GM21723 (cell line): Measurements from ENCODE around the gene SPIRE2.
"Not testable (repeated sequence)": the region's sequence is repeated elsewhere in the genome, so short reads cannot be mapped to it uniquely, and the experiment has no call there.

Experiments
- ATAC-seq: cut with Tn5 transposase; IDR thresholded peaks from one replicate; pipeline ENCODE4 v1.9.1; 2021; ENCODE audit warnings: mild to moderate bottlenecking, moderate library complexity; ENCODE audit not compliant: unreplicated experiment

The SPIRE2 gene, protein sequence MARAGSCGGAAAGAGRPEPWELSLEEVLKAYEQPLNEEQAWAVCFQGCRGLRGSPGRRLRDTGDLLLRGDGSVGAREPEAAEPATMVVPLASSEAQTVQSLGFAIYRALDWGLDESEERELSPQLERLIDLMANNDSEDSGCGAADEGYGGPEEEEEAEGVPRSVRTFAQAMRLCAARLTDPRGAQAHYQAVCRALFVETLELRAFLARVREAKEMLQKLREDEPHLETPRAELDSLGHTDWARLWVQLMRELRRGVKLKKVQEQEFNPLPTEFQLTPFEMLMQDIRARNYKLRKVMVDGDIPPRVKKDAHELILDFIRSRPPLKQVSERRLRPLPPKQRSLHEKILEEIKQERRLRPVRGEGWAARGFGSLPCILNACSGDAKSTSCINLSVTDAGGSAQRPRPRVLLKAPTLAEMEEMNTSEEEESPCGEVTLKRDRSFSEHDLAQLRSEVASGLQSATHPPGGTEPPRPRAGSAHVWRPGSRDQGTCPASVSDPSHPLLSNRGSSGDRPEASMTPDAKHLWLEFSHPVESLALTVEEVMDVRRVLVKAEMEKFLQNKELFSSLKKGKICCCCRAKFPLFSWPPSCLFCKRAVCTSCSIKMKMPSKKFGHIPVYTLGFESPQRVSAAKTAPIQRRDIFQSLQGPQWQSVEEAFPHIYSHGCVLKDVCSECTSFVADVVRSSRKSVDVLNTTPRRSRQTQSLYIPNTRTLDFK

DNA sequence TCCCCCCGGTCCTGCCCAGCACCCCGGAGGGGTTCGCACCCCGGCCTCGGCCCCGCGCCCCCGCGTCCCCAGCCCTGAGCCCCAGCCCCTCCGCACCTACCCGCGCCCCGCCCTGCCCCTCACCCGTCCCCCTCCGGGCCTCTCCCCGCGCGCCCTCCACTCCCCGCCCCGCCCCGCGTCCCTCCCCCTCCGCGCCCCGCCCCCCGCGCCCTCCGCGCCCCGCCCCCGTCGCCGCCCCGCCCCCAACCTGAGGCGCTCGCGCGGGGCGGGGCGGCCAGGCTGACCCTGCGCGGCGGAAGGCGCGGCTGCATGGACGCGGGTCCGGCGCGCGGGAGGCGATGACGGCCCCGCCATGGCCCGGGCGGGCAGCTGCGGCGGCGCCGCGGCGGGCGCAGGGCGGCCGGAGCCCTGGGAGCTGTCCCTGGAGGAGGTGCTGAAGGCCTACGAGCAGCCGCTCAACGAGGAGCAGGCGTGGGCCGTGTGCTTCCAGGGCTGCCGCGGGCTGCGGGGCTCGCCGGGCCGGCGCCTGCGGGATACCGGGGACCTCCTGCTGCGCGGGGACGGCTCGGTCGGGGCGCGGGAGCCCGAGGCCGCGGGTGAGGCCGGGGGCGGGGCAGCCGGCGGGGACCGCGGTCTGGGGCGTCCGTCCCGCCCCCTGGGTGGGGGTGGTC lies at the start of gene SPIRE2:
Gene SPIRE2, plus strand, starts transcription at position 277 of the 671 bp plus-strand sequence. Its CDS starts 76 bp downstream, at position 353.
- no peak for ATAC-seq

DNA sequence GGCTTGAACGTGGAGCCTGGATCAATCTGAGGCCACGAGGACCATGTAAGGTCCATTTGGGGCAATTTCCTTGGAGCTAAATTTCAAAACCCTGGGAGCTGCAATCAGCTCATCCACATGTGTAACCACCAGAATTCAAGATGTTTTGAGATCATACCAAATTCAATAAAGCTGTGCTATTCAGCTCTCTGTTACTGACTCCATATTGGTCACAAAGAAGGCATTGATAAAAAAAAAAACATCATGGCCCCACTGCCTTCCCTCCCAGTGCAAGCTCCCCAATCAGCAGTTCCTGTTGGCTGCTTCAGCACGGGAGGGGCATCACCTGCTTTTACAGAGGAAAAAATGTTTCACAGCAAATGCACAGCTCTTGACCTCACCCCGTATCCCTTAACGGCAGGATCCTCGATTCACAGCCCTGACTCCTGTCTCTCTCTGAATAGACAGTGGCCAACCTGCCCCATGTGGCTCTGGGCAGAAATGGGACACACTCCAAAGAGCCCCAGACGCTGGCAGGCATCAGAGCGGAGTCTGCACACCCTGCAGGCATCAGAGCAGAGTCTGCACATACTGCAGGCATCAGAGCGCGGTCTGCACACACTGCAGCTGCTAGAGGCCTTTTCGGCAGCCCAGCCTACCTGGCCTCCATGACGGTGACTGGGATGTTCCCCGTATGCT lies 48.9 kb upstream of the SPIRE2 start:
- no peak for ATAC-seq

DNA sequence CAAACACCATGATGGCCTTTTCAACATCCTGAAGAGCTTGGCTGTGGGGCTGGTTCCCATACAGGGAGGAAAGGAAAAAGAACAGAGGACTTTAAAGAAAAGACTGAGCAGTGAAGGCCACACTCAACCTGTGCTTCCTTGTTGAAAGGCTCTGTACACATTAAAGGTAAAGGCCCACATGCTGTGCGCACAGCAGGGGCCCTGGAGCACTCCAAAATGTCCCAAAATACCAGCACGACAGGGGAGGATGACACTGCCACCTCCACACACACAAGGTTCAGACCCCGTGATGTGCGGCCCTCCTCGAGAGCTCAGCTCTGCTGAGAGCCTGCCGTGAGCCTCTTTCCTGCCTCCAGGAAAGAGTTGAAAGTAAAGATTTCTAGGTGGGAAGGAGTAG lies 48.4 kb upstream of the SPIRE2 start:
- no peak for ATAC-seq

DNA sequence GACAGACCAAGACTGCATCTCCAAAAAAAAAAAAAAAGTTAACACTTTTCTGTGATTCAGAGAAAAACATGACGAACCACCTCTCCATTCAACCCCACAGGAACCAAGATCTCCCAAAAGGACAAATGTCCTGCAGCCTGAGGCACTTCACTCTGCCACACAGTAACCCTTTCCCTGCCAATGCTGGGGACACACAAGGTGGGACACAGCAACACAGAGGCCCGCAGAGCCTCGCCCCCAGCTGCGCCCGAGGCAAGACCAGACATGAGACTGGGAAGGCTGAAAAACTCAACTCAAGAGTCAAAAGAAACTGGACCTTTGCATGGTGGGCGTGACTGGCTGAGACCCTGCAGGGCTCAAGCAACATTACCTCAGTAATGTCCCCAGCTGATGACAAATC lies 45.8 kb upstream of the SPIRE2 start:
- no peak for ATAC-seq

DNA sequence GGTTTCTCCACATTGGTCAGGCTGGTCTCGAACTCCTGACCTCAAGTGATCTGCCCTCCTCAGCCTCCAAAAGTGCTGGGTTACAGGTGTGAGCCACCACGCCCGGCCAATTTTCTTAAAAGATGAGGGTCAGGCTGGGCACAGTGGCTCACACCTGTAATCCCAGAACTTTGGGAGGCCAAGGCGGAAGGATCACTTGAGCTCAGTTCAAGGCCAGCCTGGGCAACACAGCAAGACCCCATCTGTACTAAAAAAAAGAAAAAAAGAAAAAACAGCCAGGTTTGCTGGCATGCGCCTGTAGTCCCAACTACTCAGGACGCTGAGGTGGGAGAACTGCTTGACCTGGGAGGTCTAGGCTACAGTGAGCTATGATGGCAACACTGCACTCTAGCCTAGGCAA lies 44.3 kb upstream of the SPIRE2 start:
- ATAC-seq, result not testable (repeated sequence)

DNA sequence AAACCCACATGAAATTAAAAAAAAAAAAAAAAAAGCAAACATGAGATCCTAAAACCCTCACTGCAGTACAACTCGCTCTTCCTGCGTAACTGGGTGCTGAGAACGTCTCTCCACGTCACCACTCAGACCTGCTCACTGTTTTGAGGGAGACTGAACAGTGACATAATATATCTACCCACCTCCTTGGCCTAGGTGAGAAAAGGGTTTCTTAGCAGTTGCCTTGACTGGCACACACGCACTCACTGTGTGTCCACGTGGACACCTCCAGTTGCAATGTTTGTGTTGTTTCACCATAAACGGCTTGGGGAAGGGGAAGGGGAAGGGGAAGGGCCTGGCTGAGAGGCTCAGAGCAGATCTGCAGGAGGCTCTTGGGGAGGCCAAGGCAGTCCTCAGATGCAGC lies 43.9 kb upstream of the SPIRE2 start:
- ATAC-seq, result no peak

DNA sequence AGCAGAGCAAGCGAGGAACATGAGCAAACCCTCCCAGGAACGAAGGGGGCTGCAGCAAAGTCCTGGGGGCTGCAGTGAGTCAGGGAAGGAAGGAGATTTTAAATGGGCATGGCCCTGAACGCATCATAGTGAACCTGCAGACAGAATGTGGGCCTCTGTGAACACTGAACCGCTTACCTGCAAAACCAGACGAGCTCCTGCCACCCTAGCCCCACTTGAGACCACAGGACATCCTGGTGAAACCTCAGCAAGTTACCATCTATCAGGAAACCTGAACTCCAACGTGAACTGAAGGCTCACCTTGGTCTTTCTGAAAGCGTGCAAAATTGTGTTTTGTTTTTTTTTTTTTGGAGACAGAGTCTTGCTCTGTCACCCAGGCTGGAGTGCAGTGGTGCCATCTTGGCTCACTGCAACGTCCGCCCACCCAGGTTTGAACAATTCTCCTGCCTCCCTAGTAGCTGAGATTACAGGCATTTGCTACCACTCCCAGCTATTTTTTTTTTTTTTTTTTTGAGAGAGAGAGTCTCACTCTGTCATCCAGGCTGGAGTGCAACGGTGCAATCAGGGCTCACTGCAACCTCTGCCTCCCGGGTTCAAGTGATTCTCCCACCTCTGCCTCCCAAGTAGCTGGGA lies 42.6 kb upstream of the SPIRE2 start:
- no peak for ATAC-seq

DNA sequence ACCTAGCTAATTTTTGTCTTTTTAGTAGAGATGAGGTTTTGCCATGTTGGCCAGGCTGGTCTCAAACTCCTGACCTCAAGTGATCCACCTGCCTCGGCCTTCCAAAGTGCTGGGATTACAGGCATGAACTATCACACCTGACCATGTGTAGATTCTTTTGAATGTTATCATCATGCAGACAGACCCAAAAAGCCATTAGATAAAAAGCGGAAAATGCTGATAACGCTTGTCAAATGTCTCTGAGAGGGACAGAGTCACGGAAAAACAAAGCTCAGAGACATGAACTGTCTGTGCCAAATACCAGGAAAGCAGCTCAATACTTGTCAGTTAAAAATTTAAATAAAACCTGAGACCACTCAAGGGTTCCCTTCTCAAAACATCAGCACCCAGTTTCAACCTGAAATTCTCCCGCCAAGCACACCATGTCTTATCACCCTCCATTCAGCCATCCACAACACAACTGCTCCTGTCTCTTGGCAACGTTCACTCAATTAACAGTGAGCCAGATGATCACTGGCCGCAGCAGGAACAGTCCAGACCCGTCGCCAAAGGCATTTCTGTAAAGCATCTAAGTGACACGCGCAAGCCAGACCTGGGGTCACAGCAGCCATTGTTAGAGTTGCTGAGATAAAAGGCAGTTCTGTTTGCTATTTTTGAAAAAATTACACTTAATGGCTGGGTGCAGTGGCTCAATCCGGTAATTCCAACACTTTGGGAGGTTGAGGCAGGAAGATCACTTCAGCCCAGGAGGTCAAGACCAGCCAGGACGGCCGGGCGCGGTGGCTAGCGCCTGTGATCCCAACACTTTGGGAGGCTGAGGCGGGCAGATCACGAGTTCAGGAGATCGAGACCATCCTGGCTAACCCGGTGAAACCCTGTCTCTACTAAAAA lies 41.6 kb upstream of the SPIRE2 start:
- ATAC-seq, result no peak

DNA sequence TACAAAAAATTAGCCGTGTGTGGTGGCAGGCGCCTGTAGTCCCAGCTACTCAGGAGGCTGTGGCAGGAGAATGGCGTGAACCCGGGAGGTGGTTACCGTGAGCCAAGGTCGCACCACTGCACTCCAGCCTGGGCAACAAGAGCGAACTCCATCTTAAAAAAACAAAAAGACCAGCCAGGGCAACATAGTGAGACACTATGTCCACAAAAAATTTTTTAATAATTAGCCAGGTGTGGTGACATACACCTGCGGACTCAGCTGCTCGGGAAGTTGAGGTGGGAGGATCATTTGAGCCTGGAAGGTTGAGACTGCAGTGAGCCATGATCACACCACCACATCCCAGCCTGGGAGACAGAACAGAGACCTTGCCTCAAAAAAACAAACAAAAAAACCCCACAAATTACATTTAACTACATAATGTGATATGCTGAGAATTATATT lies 40.9 kb upstream of the SPIRE2 start:
- ATAC-seq, result no peak

DNA sequence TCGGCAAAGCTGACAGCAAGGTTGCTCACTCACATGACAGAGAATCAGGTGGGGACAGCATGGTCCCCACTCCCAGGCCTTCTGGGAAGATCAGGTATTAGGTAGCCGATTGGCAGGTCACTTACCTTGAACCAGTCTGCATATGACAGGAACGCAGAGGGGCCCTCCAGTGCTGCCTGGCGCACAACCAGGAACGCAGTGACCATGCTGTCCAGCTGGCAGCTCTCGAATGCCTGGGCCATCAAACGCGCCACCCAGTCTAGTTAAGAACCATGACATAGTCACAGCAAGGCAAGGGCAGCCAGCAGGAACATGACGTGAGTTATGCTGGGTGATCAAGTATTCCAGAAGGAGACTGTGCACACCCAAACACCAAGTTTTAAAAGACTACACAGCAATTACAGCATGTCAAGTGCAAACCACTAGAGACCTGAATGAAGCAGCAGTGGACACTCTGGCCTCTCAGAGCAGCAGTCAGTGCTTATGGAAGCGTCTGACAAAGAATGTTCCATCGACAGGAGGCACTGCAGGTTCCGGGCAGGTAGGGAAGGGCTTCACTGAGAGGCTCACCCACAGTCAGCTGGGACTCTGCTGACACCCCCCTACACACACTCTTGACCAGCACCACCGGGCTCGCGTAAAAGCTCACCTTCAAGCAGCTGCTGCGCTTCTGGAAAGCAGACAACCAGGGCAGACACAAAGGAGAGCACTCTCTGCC lies 36.8 kb upstream of the SPIRE2 start:
- no peak for ATAC-seq

DNA sequence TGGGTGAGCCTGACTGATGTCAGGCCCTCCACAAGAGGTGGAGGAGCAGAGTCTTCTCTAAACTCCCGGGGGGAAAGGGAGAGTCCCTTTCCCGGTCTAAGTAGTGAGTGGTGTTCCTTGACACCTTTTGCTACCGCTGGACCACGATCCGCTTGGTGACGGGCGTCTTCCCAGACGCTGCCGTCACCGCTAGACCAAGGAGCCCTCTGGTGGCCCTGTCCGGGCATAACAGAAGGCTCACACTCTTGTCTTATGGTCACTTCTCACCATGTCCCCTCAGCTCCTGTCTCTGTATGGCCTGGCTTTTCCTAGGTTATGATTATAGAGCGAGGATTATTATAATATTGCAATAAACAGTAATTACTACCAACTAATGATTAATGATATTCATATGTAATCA lies 35.2 kb upstream of the SPIRE2 start:
- ATAC-seq, result not testable (repeated sequence)

DNA sequence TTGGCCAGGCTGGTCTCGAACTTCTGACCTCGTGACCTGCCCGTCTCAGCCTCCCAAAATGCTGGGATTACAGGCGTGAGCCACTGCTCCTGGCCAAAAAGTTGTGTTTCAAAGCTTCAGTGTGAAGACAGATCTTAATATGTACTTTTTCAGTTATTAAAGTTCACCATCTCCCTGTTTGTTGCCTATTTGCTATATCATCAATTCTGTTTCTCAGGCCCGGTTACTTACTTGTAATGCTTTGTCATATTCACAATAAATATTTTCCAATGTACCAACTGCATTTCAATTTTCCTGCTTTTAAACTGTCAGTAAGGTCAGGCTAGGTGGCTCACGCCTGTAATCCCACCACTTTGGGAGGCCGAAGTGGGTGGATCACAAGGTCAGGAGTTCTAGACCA lies 34.3 kb upstream of the SPIRE2 start:
- ATAC-seq, result no peak

DNA sequence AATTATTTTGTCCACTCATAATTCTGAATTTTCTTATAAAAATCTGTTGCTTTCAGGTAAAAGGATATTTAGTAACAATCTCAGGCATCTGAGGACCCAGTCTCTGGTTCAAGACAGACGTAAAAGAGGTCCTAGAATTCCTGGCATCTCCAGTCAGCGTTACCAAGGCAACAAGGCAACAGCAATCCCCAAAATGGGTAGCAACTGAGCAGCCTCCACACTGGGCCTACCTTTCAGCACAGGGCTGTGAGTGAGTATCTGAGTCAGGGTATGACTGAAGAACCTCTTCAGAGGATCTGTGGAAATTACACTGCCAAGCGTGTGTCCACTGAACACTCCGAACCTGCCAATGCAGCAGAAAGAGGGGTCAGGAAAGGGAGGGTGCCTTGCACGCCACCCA lies 32.6 kb upstream of the SPIRE2 start:
- no peak for ATAC-seq

DNA sequence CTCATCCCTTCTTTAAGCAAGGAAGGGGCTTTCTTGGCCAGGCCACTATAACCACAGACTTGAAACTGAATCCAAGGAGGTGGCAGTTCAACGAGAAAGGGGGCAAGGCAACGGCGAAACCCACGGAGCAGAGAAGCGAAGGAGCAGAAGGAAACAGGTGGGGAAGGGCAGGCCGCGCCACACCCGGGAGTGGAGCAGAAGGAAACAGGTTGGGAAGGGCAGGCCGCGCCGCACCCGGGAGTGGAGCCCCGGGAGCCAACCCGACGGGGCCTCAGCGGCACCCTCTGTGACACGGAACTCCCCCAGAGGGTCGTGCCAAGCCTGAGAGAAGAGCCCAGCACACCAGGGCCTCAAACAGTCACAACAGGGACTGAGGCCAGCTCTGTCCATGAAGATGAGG lies 32.2 kb upstream of the SPIRE2 start:
- ATAC-seq, result no peak

DNA sequence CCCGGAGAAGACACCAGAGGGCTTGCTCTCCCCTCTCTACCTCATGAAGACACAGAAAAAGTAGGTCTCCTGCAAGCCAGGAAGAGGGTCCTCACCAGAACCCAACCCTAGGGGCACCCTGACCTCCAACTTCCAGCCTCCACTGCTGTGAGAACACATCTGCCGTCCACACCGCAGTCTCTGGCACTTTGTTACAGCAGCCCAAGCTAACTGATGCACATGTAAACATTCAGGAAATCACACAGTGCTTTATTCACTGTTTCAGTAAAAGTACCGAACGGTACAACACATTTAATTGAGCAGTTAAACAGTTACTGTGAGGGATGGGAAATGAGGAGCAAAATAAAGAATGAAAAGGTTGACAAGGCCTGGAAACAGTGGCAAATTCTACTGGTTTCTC lies 30.1 kb upstream of the SPIRE2 start:
- ATAC-seq, result no peak

DNA sequence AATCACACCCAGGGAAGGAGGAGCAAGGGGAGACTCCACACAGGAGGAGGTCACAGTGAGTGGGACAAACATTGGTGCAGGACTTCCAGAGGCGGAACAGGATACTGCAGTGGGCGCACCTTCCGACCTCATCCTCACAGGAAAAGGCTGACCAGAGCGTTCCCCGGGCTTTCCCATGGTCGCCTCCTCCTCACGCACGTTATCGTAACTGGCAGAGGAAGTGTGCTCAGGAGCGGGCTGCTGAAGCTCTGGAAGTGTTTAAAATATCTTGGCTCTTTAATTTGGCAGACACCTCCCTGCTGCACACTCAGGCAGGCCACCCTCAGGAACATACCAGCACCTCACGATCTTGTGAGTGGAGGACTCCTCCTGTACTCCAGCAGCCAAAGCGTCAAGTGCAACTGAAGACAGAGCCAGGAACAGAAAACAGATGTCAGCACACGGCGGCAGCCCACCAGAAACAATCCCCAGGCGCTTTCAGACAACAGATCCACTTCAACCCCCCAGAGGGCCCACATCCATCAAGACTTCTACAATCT lies 29.4 kb upstream of the SPIRE2 start:
- ATAC-seq, result no peak

DNA sequence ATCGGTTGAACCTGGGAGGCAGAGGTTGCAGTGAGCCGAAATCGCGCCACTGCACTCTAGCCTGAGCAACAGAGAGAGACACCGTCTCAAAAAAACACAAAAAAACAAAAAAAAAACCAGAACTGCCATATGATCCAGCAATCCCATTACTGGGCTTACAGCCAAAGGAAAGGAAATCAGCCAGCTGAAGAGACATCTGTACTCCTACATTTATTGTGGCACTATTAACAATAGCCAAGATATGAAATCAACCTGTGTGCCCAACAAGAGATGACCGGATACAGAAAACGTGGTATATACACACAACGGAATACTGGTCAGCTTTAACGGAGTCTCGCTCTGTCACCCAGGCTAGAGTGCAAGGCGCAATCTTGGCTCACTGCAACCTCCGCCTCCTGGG lies 26.5 kb upstream of the SPIRE2 start:
- no peak for ATAC-seq

DNA sequence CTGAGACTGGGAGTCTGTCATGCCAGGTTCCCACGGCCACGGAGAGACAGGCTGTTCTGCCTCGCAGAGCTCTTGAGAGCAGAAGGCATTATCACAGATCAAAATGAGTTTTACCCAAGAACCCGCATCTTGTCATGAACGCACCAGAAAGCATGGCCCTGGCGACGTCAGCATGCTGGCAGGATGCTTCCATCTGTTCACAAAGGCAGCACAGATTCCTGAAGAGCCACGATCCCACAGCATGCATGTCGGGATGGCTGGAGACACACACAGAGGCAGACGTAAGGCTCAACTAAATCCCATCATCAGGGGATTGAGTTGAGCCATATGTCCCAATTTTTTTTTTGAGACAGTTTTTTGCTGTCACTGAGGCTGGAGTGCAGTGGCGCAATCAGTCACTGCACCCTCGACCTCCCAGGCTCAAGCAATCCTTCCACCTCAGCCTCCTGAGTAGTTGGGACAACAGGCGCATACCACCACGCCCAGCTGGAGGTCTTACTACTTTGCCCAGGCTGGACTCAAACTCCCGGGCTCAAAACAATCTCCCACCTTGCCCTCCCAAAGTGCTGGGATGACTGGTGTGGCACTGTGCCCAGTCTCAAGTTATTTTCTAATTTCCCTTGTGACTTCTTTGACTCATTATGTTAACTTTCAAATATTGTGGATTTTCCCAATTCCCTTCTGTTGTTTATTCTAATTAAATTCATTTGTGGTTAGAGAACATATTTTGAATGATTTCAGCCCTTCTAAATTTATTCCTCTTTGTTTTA lies 23.0 kb upstream of the SPIRE2 start:
- ATAC-seq, result no peak
